Panc1 (cell line): ENCODE measurements around the gene NR5A1.

Experiments
- POLR2AphosphoS5 ChIP-seq: IDR thresholded peaks from 2 replicates; pipeline ENCODE4 v1.6.1; 2012; ENCODE audit warnings: mild to moderate bottlenecking, low read depth, low read length, moderate library complexity
- TF ChIP-seq, protein P1 (sequence below): fragments of 450-650 bp; IDR thresholded peaks from 2 replicates; pipeline ENCODE4 v1.5.1; 2017; ENCODE audit warnings: mild to moderate bottlenecking

DNA sequence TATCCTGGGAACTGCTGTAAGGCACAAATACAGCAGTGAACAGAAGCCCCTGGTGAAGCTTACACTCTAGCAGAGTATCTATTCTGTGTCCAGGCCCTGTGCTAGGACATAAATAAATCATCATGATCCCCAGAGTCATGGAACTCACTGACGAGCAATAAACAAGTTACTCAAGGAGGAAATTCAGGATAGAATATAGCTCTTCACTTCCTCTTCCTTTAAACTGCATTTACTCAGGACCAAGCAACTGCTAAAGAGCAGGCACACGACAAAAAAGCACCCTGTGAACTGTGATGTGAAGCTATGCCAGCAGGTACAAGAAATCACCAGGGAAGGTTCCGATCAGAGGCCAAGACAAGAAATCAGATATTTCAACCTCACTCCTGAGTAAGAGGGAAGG lies 47.8 kb upstream of the NR5A1 start:
- TF ChIP-seq, protein P1, sequence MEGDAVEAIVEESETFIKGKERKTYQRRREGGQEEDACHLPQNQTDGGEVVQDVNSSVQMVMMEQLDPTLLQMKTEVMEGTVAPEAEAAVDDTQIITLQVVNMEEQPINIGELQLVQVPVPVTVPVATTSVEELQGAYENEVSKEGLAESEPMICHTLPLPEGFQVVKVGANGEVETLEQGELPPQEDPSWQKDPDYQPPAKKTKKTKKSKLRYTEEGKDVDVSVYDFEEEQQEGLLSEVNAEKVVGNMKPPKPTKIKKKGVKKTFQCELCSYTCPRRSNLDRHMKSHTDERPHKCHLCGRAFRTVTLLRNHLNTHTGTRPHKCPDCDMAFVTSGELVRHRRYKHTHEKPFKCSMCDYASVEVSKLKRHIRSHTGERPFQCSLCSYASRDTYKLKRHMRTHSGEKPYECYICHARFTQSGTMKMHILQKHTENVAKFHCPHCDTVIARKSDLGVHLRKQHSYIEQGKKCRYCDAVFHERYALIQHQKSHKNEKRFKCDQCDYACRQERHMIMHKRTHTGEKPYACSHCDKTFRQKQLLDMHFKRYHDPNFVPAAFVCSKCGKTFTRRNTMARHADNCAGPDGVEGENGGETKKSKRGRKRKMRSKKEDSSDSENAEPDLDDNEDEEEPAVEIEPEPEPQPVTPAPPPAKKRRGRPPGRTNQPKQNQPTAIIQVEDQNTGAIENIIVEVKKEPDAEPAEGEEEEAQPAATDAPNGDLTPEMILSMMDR = no peak
- TF ChIP-seq POLR2AphosphoS5 = no peak
